WTC11 (cell line): Measurements from ENCODE around the gene CRYBG3.

ENCODE experiments used
- NFE2L1 ChIP-seq: sonication (generic); formaldehyde crosslinking; IDR thresholded peaks from 2 replicates; pipeline ENCODE4 v1.8.1; 2023; ENCODE audit warnings: missing genetic modification reagents
- TF ChIP-seq, protein P1 (sequence below): fragments of 200-600 bp; IDR thresholded peaks from 2 replicates; pipeline ENCODE4 v1.8.0; 2022; ENCODE audit warnings: antibody characterized with exemption

DNA sequence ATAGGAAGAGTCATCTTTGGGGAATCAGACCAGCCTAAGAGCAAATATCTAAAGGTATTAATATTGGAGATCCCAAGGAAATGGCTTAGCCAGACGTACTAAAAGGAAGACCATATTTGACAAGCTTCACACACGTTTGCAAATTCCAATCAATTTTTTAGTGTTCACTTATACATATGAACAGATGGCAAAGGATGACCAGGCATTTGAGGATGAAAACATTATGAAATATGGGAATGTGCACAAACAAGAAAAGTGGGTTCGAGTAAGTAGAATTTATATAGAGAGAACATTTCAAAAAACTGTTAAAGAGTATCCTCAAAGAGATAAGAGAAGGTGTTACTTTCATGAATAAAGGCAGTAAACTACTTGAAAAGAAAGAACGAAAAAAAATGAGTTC, 25.9 kb upstream of the CRYBG3 start:
- no peak for TF ChIP-seq NFE2L1 (CRISPR knock-in tag)
- TF ChIP-seq, protein P1, sequence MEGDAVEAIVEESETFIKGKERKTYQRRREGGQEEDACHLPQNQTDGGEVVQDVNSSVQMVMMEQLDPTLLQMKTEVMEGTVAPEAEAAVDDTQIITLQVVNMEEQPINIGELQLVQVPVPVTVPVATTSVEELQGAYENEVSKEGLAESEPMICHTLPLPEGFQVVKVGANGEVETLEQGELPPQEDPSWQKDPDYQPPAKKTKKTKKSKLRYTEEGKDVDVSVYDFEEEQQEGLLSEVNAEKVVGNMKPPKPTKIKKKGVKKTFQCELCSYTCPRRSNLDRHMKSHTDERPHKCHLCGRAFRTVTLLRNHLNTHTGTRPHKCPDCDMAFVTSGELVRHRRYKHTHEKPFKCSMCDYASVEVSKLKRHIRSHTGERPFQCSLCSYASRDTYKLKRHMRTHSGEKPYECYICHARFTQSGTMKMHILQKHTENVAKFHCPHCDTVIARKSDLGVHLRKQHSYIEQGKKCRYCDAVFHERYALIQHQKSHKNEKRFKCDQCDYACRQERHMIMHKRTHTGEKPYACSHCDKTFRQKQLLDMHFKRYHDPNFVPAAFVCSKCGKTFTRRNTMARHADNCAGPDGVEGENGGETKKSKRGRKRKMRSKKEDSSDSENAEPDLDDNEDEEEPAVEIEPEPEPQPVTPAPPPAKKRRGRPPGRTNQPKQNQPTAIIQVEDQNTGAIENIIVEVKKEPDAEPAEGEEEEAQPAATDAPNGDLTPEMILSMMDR = no peak
